ENCODE data around the gene CMKLR1. TPM values are rescaled to one million over a fixed set of nuclear protein-coding genes. Genes with fewer than 3 reads are reported as not detected.

CMKLR1 gene
- total RNA-seq, 1 donor from 2014 or later = 47.5 TPM

- Mint-ChIP-seq H3K4me1 (ENCODE audit: unreplicated experiment) (peaks cover 92% of the 10 kb centered on the region), H3K27ac (ENCODE audit: unreplicated experiment) (peak overlapping the region; percentile 100), H3K9me3 (ENCODE audit: unreplicated experiment) (no peaks in the 10 kb centered on the region), H3K4me3 (ENCODE audit: unreplicated experiment) (peak overlapping the region; percentile 34), H3K36me3 (ENCODE audit: unreplicated experiment) (no peaks in the 10 kb centered on the region), H3K27me3 (ENCODE audit: unreplicated experiment) (no peaks in the 10 kb centered on the region)
- no peak for TF ChIP-seq CTCF (IDR thresholded peaks at IDR 0.05)
- no peak for DNase-seq (ENCODE audit: extremely low spot score, unreplicated experiment)
Measured at GRCh38 chr12:108306506-108306905, 32.6 kb downstream of the CMKLR1 start.

- no peak for TF ChIP-seq CTCF (IDR thresholded peaks at IDR 0.05)
- no peaks in the 10 kb centered on the region for H3K36me3 Mint-ChIP-seq (ENCODE audit: unreplicated experiment)
- peak overlapping the region; percentile 31 for H3K4me3 Mint-ChIP-seq (ENCODE audit: unreplicated experiment)
- DNase-seq (ENCODE audit: extremely low spot score, unreplicated experiment) = no peak
- H3K27me3 Mint-ChIP-seq (ENCODE audit: unreplicated experiment) = no peaks in the 10 kb centered on the region
- no peaks in the 10 kb centered on the region for H3K9me3 Mint-ChIP-seq (ENCODE audit: unreplicated experiment)
- peak overlapping the region; percentile 100 for H3K27ac Mint-ChIP-seq (ENCODE audit: unreplicated experiment)
- H3K4me1 Mint-ChIP-seq (ENCODE audit: unreplicated experiment) = peaks cover 96% of the 10 kb centered on the region
Measured at GRCh38 chr12:108305991-108306501, 33.1 kb downstream of the CMKLR1 start.

GRCh38 chr12:108305520-108305919 lies 33.6 kb downstream of the CMKLR1 start:
- peak; percentile 93 for DNase-seq (ENCODE audit: extremely low spot score, unreplicated experiment)
- peak overlapping the region; percentile 46 for H3K4me3 Mint-ChIP-seq (ENCODE audit: unreplicated experiment)
- H3K27me3 Mint-ChIP-seq (ENCODE audit: unreplicated experiment) = no peaks in the 10 kb centered on the region
- H3K9me3 Mint-ChIP-seq (ENCODE audit: unreplicated experiment) = no peaks in the 10 kb centered on the region
- H3K27ac Mint-ChIP-seq (ENCODE audit: unreplicated experiment) = peak overlapping the region; percentile 100
- no peaks in the 10 kb centered on the region for H3K36me3 Mint-ChIP-seq (ENCODE audit: unreplicated experiment)
- H3K4me1 Mint-ChIP-seq (ENCODE audit: unreplicated experiment) = peaks cover 97% of the 10 kb centered on the region
- no peak for TF ChIP-seq CTCF (IDR thresholded peaks at IDR 0.05)

- Mint-ChIP-seq H3K36me3 (ENCODE audit: unreplicated experiment) (no peaks in the 10 kb centered on the region), H3K27ac (ENCODE audit: unreplicated experiment) (peak overlapping the region; percentile 100), H3K27me3 (ENCODE audit: unreplicated experiment) (no peaks in the 10 kb centered on the region), H3K4me1 (ENCODE audit: unreplicated experiment) (peaks cover 94% of the 10 kb centered on the region), H3K4me3 (ENCODE audit: unreplicated experiment) (peak overlapping the region; percentile 36), H3K9me3 (ENCODE audit: unreplicated experiment) (no peaks in the 10 kb centered on the region)
- no peak for TF ChIP-seq CTCF (IDR thresholded peaks at IDR 0.05)
- no peak for DNase-seq (ENCODE audit: extremely low spot score, unreplicated experiment)
Measured at GRCh38 chr12:108304633-108305032, 34.5 kb downstream of the CMKLR1 start.

- no peak for TF ChIP-seq CTCF (IDR thresholded peaks at IDR 0.05)
- Mint-ChIP-seq H3K9me3 (ENCODE audit: unreplicated experiment) (no peaks in the 10 kb centered on the region), H3K36me3 (ENCODE audit: unreplicated experiment) (no peaks in the 10 kb centered on the region), H3K27ac (ENCODE audit: unreplicated experiment) (peak overlapping the region; percentile 100), H3K4me3 (ENCODE audit: unreplicated experiment) (peak overlapping the region; percentile 5), H3K27me3 (ENCODE audit: unreplicated experiment) (no peaks in the 10 kb centered on the region), H3K4me1 (ENCODE audit: unreplicated experiment) (peaks cover 89% of the 10 kb centered on the region)
- DNase-seq (ENCODE audit: extremely low spot score, unreplicated experiment) = no peak
Measured at GRCh38 chr12:108303703-108304102, 35.4 kb downstream of the CMKLR1 start.
